Measurements from ENCODE around the gene EIF4E1B.

Gene EIF4E1B

DNA sequence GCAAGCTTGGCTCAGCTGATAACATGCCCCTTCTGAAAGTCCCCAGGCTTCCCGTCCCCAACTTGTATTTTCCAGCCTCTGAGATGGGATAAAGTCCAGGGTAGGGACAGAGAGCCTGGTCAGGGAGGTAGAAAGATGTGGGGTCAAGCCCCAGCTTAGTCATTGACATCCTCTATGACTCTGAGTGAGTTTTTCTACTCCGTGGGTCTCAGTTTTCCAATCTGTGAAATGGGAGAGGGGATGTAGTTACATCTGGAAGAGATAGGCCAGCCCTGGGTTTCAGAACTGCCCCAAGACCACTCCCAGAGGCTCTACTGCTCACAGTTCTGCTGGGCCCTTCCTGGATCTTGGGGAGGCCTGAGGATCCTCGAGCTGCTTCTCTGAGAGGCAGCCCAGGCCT lies 23.6 kb upstream of the EIF4E1B start:
- no peak for DNase-seq

DNA sequence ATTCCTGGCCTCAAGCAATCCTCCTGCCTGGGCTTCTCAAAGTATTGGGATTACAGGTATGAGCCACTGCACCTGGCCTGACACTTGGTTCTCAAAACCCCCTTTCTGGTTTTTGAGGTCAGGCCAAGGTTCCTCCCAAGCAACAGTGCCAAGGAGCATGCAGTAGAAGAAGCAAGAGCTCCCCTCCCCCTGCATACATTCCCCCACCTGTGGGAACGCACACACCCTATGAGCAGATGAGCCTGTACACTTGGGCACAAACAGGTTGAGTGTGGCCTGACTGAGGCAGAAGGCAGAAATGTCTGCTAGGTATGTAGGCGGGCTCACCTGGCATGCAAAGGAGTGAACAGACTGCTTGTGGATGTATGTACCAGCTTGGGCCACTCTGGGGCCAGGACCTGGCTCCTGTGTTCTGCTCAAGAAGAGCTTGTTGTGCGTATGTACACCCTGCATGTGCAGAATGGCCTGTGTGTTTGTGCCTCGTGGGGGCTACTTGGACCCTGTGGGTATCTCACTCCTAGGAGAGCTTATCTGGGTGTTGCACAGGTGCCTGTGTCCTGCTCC lies 22.3 kb upstream of the EIF4E1B start:
- DNase-seq = no peak

DNA sequence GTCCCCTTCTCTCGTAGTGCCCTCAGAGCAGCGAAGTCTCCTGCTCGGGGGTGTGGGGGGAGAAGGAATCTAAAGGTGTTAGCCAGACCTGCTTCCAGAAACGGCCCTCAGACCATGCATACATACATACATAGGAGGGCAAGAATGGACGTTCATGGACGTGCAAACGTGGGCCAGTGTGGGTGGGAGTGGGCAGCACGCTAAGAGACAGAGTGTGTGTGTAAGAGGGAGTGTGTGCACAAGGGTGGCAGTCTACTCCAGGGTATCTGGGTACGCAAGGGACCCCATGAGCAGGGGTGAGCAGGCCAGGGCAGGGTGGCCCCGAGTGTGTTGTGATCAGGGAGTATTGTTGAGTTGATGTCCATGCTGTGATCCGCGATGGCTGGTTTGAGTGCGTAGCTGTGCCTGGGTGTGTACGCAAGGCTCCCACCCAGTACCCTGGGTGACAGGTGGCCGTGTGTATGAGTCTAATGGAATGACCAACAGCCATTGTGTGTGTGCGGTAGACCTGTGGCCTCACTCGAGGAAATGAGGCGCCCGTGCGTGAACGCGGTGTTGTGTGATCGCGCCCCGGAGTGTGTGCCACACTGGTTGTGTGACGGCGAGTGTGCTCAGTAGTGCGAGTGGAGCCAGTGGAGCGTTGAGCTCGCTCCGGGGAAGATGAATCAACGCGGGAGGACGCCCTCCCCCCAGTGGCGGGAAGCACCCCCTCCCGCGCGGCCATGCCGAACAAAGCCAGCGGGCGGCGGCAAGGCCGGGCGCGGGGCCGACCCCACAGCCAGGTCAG lies 21.3 kb upstream of the EIF4E1B start:
- no peak for DNase-seq

DNA sequence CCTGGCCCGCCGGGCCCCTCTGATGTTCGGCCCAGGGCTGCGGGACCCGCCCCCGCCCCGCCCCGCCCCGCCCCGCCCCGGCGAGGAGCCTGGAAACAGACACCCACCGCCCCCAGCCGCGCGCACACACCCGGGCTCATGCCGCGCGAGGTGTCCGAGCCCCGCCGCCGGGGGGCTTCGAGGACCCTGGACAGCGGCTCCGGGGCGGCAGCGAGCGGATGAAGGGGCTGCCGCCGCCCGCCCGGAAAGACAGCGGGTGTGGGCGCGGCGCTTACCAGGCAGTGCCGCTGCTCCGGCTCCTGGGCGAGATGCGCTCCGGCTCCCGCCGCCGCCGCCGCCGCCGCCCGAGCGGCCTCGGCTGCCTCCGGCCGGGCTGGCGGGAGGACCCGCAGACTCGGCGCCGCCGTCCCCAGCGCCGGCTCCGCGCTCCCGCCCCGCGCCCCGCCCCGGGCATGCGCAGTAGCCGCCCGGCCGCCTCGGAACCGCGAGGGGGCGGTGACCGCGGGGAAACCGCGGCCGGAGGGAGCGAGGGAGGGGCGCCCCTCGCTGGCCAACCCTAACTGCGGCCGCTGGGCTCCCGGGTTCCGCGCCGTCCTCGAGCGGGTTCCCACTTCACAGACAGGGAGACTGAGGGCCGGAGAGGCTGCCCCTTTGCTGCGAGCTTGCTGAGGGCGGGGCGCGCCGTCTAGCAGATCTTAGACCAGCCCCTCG lies 20.6 kb upstream of the EIF4E1B start, which contains the start of gene GPRIN1:
TSS of gene GPRIN1 (minus strand) at position 433 of the 711 bp plus-strand sequence. CDS start 10,322 bp downstream, outside the sequence.
- DNase-seq = peak in 1 of 2 donors; percentile 5

DNA sequence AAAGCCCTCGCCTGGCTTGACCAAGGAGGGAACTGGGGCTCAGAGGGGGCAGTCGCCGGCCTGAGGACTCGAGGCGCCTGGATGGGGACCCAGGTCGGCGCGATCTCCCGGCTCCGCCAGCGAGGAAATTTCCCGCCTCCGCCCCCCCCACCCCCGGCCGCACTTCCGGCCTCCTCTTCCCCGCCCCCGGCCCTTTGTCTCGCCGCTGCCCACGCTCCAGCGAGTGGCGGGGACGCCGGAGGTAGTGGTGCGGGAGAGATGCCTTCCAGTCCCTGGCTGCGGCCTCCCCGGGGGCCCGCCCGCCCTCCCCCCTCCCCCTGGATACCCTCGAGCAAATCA lies 20.1 kb upstream of the EIF4E1B start:
- no peak for DNase-seq

DNA sequence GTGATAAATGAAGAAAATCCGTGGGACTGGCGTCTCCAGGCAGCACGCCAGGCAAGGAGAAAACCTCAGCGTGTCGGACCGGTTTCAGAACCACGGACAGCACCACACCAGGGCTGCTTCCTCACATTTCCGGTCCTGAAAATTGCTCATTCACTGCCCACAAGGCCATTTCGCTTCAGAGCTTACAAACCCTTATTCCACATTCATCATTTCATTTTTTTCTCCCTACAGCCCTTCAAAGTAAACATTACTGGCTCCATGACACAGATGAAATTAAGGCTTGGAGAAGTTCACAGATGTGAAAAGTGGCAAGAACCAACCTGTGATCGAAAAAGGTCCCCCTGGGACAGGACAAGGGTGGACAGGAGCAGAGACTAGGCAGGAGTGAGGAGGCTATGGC lies 19.0 kb upstream of the EIF4E1B start:
- DNase-seq = peak in 1 of 2 donors; percentile 5

DNA sequence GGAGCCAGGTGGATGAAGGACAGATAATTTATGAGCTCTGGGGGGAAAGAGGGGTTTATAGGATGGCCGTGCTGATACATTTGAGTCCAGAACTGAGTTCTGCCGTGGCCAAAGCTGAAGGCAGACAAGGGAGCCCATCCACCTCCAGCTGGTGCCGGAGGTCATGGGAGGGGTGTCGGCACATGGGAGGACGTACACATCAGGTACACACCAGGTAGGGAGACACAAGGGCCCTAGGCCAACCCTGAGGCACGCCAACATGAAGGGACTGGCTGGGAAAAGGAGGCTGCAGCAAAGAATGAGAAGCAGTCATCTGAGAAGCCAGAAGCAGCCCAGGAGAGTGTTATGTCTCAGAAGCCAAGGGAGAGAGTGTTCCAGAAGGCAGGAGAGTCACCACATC lies 18.5 kb upstream of the EIF4E1B start:
- no peak for DNase-seq

DNA sequence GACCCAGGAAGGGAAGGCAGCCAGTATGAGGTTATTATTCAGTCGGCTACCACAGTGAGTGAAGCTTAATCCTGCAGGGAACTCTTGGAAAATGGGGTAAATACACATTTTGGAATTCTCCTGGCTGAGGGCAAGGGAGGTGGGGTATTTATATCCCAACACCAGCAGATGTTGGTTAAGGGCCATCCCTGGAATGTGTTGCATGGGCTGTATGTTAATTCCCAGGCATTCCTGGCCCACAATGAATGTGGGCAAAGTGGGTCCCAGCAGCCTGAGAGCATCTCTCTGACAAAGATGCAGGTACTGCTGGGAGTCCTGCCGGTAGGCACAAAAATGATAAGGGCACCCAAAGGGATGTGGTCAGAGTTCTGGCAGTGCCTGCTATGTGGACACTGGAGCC lies 17.6 kb upstream of the EIF4E1B start:
- DNase-seq = no peak

DNA sequence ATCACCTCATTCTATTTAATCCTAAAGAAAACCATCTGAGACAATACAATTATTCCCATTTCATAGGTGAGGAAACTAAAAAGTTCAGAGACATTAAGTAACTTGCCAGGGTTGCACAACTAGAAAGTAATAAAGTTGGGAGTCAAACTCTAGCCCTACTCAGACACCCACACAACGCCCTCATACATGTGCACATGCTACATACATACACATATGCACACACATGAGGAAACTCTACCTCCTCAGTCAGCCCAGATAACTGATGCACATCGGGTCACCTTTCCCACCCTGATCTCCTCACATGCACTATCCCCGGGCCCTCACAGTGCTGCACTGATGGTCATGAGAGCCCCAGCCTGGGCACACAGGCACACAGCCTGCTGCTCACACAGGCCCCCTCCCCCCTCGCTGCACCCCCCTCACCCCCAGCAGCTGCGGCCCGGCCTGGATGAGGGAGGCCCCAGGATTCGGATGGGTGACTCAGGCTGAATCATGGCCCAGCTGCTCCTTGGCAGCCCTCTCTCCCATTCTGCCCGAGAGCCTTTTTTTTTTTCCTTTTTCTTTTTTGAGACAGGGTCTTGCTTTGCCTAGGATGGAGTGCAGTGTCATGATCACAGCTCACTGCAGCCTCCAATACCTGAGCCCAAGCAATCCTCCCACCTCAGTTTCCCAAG lies 15.5 kb upstream of the EIF4E1B start:
- no peak for DNase-seq

DNA sequence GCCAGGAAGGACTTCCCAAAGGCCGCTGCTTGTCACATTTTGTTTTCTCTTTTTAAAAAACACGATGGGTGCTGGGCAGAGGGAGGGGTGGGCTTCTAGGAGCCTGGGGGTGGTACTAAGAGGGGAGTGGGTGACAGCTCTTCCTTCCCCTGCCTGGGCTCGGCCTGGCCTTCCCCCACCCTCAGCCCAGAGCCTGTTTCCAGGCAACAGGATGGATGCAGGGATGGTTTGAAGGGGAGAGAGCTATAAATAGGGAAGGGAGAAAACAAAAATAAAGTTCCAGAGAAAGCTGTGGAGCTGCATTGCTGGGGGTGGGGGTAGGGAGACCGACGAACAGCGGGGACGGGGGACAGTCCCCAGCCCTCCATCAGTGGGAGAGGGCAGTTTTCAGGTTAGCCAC lies 14.0 kb upstream of the EIF4E1B start:
- no peak for DNase-seq

DNA sequence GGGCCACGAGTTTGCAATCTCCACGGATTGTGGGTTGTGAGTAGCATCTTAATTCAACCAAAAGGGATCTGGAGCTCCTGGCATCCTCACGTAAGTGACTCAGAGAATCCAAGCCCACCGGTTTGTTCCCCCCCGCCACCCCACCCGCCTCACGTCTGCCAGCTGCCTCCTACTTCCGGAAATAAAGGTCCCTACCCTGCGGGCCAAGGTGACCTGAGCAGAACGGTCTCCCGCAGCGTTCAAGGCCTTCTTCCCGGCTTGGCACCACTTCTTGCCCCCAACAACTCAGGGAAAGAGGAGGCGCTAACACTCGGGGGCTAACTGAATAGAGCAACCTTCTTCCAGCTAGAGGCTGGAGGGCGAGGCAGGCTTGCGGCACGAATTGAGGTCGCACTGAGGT lies 11.7 kb upstream of the EIF4E1B start:
- no peak for DNase-seq

DNA sequence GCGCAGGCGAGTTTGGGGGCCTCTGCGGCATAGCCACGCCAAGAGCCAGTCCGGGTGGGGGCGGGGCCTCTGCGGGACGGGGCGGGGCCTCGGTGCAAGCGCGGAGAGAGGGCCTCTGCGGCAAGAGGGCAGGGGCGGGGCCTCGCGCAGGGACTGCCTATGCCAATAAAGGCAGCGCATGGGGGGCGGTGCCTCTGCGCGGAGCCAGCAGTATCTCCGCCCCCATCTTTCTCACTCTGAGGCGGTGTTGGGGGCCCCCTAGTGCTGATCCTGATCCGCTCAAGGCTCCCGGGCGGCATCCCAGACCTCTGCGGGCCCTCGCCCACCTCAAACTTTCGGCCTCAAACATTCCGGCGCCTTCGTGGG lies 11.3 kb upstream of the EIF4E1B start:
- DNase-seq = no peak

DNA sequence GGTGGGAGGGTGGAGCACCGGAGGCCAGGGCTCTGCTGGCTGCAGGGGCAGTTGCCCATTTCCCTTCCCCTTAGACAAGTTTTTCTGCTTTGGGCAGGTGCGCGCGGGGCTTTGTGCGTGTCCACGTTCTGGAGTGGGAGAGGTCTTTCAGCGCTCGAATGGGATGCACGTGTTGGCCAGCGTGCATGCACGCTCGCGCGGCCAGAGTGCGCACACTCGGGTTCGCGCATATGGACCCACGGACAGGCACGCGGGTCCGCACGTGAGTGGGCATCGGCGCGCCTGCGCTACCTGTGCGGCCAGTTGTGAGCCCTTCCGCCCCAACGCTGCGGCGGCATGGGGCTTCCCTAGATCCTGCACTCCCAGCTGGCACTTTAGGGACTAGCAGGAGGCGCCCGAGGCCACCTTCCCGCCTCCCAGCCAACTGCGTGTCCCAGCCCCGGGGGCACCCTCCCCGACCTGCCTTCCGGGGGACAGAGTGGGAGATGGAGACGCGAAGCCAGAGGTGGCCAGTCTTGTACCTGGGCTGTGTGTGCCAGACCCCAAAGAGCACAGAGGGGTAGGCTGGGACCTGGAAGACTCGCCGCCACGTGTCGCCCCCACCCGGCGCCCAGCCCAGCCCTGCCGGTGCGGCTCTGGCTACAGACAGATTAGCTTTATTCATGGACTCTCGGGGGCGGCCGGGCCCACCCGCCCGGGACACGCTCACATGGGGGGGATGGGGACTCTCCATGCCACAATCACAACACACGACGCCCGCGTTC lies 10.7 kb upstream of the EIF4E1B start:
- DNase-seq = no peak

DNA sequence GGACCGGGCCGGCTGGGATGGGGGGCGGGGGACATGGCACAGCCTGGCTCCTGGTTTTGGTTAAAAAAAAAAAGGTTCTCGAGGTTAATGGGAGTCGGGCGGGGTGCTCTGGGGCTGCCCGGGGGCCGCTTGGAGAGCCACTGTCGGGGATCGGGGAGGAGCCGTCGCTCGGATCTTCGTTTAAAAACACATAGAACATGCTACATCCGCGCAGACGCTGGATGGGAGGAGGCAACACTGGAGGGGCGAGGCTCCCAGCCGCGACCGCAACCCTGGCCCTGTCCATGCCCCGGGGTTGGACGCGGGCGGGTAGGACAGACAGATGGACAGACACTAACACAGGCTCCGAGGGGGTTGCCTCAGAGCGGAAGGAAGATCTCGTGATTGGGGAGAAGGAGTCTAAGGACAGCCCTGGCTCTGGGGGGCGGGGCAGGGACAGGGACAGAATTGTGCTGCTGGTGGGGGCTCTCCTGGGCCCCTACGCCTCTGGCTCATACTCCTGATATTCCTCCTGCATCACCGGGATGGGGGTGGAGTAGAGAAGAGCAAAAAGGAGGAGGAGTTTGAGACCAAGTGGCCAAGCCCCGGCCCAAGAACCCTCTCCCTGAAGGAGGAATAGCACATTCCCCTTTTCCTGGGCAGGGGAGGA lies 10.0 kb upstream of the EIF4E1B start:
- DNase-seq = no peak

DNA sequence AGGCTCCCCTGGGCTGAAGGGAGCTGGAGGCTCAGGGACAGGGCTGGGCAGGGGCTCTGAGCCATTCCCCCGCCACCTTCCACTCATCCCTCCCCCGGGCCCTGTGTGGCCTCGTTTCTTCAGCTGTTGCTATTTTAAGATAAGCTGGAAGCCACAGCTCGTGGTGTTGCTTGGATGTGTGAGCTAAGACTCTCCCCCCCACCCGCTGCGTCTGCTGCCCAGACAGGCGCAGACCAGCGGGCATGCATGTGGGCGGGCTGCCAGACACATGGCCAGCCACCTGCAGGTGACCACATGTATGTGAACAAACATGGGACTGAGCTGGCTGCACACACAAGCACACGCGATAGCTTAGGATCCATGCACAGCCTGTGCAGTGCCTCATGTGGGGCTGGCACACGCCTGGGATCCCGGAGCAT lies 8.8 kb upstream of the EIF4E1B start:
- no peak for DNase-seq

DNA sequence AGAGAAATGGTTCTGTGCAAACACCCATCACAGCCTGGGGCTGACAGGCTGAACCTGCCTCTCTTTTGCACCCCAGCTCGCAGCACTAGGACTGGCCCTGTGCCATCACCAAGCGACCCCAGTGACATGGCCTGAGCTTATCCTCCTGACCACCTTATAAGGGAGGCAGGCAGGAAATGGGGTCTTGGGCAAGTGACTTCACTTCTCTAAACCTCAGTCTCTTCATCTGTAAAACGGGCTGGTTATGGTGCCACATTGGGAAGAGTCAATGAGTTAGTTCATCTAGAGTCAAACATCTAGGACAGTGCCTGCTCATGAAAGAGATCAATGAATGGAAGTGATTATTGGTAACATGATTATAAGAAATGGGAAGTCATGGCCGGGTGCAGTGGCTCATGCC lies 6.3 kb upstream of the EIF4E1B start:
- no peak for DNase-seq

DNA sequence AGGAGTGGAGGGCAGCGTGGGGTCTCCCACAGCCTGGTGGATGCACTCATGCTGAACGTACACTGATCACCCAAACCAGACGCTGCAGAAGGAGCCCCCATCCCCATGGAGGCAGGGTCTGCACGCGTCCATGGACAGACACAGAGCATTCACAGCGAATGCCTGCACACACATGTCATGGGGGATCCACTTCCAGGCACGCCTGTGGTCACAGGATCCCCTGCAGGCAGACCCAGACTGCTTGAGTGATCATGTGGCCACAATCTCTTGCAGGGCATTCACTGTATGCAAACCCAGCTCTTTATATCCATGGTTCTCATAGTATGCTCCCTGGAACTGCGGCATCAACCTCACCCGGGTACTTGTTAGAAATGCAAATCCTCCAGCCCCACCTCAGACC lies 5.5 kb upstream of the EIF4E1B start:
- no peak for DNase-seq

DNA sequence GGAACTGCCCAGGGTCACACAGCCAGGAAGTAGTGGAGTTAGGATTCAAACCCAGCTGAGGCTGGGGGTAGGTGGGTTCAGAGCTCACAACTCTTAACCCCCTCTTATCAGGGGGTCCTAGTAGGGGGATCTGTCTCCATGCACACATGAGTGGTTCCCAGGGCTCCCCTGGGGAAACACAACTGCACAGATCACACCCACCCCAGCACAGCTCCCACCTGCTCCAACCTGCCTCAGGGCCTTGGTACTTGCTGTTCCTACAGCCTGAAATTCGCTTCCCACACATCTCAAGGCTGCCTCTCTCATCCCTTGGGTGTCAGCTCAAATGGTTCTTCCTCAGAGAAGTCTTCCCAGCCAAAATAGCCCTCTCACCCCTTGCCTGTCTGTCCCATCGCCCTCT lies 5.0 kb upstream of the EIF4E1B start:
- no peak for DNase-seq

DNA sequence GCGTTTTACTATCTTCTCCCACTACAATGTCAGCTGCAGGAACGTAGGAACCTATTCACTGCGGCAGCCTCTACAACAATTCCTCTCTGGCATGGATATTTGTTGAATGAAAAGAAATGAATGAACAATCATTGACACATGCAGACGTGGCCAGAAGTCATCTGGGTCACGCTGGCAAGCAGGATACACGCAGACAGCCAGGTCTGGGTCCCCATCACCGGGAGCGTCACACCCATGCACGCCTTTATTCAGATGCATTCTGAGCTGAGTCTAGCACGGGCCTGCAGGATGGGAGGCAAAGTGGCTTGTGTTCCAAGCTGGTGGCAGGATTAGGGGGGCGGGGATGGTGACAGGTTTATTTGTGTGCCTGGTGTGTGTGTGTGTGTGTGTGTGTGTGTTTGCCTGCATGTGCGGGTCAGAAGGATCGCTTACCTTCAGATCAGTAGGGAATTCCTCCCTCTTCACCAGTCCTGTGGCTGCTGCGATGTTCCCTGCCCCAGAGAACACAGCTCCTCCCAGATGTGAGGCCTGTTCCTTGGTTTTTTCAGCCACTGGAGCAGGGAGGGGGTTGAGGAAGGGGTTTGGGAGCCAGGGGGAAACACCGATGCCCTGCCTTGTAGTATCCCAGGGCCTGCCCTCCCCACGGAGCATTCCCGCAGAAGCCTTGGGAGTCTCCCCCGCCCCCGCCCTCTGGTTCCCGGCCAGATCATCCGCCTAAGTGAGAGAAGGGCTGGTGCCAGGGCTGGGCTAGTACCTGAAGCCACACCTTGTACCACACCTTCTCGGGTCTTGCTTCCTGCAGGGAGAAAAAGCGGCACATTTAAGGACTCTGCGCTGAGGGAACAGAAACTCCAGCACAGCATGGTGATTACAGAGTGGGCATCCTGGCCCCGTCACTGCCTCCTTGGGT lies 4.3 kb upstream of the EIF4E1B start:
- no peak for DNase-seq

DNA sequence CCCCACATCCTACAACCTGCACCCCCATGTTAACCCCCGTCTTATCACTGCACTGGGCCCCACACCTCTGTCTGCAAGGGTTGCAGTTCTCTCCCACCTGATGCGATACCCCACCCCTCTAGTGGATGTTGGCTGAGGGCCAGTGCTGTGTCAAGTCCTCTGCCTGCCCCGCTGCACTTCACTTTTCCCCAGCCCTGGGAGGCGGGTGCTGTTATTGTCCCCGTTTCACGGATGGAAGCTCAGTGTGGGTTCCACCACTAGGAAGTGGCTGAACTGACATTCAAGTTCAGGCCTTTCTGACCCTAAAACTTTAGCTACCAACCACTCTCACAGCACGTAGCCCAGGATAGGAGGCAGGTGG lies 3.6 kb upstream of the EIF4E1B start:
- DNase-seq = no peak

DNA sequence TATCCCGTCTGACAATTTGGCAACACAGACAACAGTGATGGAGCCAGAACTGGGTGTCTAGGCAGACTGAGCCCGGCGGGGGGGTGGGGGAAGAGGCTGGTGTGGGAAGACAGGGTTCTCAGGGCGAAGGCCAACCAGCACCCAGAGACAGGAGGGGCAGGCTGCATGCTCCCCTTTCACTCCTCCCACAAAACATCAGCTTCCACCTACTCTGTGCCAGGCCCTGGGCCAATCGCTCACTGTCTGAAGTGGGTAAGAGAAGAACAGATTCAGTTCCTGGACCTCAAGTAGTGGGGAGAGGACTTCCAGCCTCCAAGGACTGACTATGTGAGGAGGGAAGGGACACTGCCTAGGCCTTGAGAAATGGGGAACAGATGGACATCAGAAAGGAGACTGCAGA lies 2.9 kb upstream of the EIF4E1B start:
- no peak for DNase-seq
